LNCAP (cell line): ENCODE data around the gene PCSK5.

Source experiments
- TF ChIP-seq, protein P1 (sequence below): fragments of 450-650 bp; IDR thresholded peaks from 2 replicates; pipeline ENCODE4 v1.5.1; 2017; ENCODE audit warnings: mild to moderate bottlenecking

The PCSK5 gene

GRCh38 chr9:75855509-75855908 is 35.0 kb upstream of the PCSK5 start:
- TF ChIP-seq, protein P1, sequence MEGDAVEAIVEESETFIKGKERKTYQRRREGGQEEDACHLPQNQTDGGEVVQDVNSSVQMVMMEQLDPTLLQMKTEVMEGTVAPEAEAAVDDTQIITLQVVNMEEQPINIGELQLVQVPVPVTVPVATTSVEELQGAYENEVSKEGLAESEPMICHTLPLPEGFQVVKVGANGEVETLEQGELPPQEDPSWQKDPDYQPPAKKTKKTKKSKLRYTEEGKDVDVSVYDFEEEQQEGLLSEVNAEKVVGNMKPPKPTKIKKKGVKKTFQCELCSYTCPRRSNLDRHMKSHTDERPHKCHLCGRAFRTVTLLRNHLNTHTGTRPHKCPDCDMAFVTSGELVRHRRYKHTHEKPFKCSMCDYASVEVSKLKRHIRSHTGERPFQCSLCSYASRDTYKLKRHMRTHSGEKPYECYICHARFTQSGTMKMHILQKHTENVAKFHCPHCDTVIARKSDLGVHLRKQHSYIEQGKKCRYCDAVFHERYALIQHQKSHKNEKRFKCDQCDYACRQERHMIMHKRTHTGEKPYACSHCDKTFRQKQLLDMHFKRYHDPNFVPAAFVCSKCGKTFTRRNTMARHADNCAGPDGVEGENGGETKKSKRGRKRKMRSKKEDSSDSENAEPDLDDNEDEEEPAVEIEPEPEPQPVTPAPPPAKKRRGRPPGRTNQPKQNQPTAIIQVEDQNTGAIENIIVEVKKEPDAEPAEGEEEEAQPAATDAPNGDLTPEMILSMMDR = peak; percentile 56

GRCh38 chr9:75858497-75859092 is 31.9 kb upstream of the PCSK5 start:
- TF ChIP-seq, protein P1 = no peak

DNA sequence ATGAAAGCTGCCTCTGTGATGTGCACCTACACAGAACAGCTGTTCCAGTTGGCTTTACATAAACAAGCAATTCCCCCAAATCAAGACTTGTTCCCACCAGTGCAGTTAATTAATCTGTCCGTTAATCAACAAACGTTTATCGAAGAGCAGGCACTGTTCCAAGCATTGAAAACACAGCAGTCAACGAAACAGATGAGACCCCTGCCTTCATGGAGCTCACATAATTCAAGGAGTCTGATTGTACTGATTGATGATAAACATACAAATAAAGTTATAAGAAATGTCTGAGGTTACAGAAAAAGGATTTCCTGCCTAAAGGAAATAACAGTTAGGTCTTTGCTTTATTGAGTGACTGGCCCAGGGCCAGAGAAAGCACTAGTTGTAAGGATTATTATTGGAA is 26.2 kb upstream of the PCSK5 start:
- TF ChIP-seq, protein P1 = no peak

GRCh38 chr9:75866273-75866871 is 24.1 kb upstream of the PCSK5 start:
- TF ChIP-seq, protein P1 = peak; percentile 76

DNA sequence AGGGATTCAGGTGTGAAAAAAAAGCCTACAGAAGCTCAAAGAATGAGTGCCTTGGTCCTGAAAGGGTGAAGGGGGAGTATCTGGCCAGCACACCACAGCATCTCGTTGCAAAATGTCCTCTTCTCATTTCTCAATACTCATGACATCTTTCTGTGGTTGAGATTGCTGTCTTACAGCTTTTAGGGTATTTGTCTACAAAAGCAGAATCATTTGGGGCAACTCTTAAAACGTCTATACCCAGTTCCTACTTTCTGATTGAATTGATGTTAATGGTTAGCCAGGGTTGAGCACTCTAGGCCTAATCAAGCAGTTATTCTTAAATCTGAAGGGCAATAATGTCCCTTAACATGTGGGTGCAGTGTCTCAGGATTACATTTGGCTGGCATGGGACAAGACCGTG is 21.2 kb upstream of the PCSK5 start:
- TF ChIP-seq, protein P1 = no peak

DNA sequence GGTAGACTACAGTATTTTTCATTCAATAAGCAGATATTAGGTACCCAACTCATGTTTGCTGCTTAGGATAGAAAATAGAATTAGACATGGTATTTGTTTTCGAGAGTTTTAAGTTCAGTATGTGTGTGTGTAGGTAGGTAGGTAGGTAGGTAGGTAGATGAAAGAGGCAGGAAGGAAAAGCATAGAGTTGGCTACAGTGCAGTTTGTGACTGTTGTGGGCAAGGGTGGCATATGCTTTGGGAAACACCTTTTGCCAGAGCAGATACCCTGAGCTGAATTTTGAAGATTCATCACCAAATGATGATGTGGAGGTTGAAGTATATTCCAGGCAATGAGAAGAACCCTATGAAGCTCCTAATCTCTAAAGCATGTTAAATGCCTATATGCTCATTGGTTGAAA is 20.0 kb upstream of the PCSK5 start:
- TF ChIP-seq, protein P1 = no peak

GRCh38 chr9:75871624-75872023 is 18.8 kb upstream of the PCSK5 start:
- TF ChIP-seq, protein P1 = no peak
